Stomach (tissue), 4 donors: ENCODE results near the gene MED12L.

ENCODE experiments used
- CTCF ChIP-seq, 7 experiments: fragments of 450-650 bp in 4 of 7; fragments of 200-600 bp in 3 of 7; sonication (generic) in 3 of 7; IDR thresholded peaks; one replicate each; pipeline ENCODE4 v1.5.1; 2016 to 2019; ENCODE audit warnings: antibody characterized with exemption in 7 of 7, control low read depth in 2 of 7, mild to moderate bottlenecking in 1 of 7
- POLR2A ChIP-seq, 4 donors: fragments of 450-650 bp; IDR thresholded peaks; one replicate each; pipeline ENCODE4 v1.6.1; 2016; ENCODE audit warnings: antibody characterized with exemption in 4 of 4, control low read depth in 2 of 4, mild to moderate bottlenecking in 1 of 4, moderate library complexity in 1 of 4

GRCh38 chr3:151219056-151219455 lies 133.6 kb downstream of the MED12L start:
- TF ChIP-seq CTCF (IDR thresholded peaks at IDR 0.05) (no peak), POLR2A (IDR thresholded peaks at IDR 0.05) (no peak)
